GM10847 (cell line): ENCODE data around the gene ATP2A1.

Source experiments
- POLR2A ChIP-seq: IDR thresholded peaks from 2 replicates; pipeline ENCODE4 v1.6.1; 2011; ENCODE audit not compliant: insufficient read length; ENCODE audit errors: extremely low read depth

Gene ATP2A1

GRCh38 chr16:28875134-28876018 is 2.9 kb upstream of the ATP2A1 start:
- TF ChIP-seq POLR2A: no peak

- TF ChIP-seq POLR2A: no peak
These were observed 2.1 kb upstream of the ATP2A1 start for GRCh38 chr16:28876019-28876659.

- no peak for TF ChIP-seq POLR2A
These were observed 1.2 kb upstream of the ATP2A1 start for GRCh38 chr16:28876973-28877654.

- TF ChIP-seq POLR2A: no peak
These were observed 660 bp upstream of the ATP2A1 start for GRCh38 chr16:28877655-28878000.

- no peak for TF ChIP-seq POLR2A
These were observed 1.1 kb downstream of the ATP2A1 start for GRCh38 chr16:28879261-28879840.

- peak; percentile 71 for TF ChIP-seq POLR2A
These were observed 1.7 kb downstream of the ATP2A1 start for GRCh38 chr16:28879841-28880588.

GRCh38 chr16:28880589-28880915 is 2.3 kb downstream of the ATP2A1 start:
- TF ChIP-seq POLR2A: no peak

GRCh38 chr16:28880955-28881354 is 2.7 kb downstream of the ATP2A1 start:
- no peak for TF ChIP-seq POLR2A

- no peak for TF ChIP-seq POLR2A
These were observed 4.4 kb downstream of the ATP2A1 start for GRCh38 chr16:28882551-28883160.

GRCh38 chr16:28883221-28883996 is 5.1 kb downstream of the ATP2A1 start:
- no peak for TF ChIP-seq POLR2A

GRCh38 chr16:28884045-28884444 is 5.8 kb downstream of the ATP2A1 start:
- TF ChIP-seq POLR2A: no peak

GRCh38 chr16:28886945-28887344 is 8.7 kb downstream of the ATP2A1 start:
- no peak for TF ChIP-seq POLR2A

- TF ChIP-seq POLR2A: no peak
These were observed 13.9 kb downstream of the ATP2A1 start for GRCh38 chr16:28891964-28892890.
